OCI-M2 (cell line): ENCODE measurements around the gene NCAPG2.
A peak's percentile ranks its signal among the peaks of the same experiment; 100 is the strongest.

Experiments
- DNase-seq: peaks from one replicate; lab custom pipeline; 2025; ENCODE audit not compliant: unreplicated experiment; lab: John Stamatoyannopoulos, UW

Gene NCAPG2

GRCh38 chr7:158704524-158705233, at the start of gene NCAPG2:
TSS of gene NCAPG2 (minus strand) at chr7:158704804. CDS start at chr7:158701899, 2,905 bp downstream.
- peak; percentile 86 for DNase-seq

- no peak for DNase-seq
These were observed 49.3 kb upstream of the NCAPG2 start for GRCh38 chr7:158753900-158754299.

- no peak for DNase-seq
These were observed 47.1 kb upstream of the NCAPG2 start for GRCh38 chr7:158751751-158752150.

GRCh38 chr7:158751199-158751598, 46.6 kb upstream of the NCAPG2 start:
- no peak for DNase-seq

GRCh38 chr7:158750702-158751101, 46.1 kb upstream of the NCAPG2 start:
- DNase-seq = no peak

GRCh38 chr7:158749396-158749795, 44.8 kb upstream of the NCAPG2 start:
- DNase-seq = no peak

GRCh38 chr7:158748335-158748734, 43.7 kb upstream of the NCAPG2 start:
- no peak for DNase-seq

- no peak for DNase-seq
These were observed 42.8 kb upstream of the NCAPG2 start for GRCh38 chr7:158747408-158747807.

- no peak for DNase-seq
These were observed 42.4 kb upstream of the NCAPG2 start for GRCh38 chr7:158746957-158747356.

GRCh38 chr7:158745057-158745715, 40.6 kb upstream of the NCAPG2 start:
- DNase-seq = no peak

GRCh38 chr7:158744070-158744469, 39.5 kb upstream of the NCAPG2 start:
- no peak for DNase-seq

- DNase-seq = no peak
These were observed 38.6 kb upstream of the NCAPG2 start for GRCh38 chr7:158743219-158743618.

GRCh38 chr7:158742065-158742821, 37.6 kb upstream of the NCAPG2 start:
- DNase-seq = no peak

GRCh38 chr7:158741294-158741666, 36.7 kb upstream of the NCAPG2 start:
- DNase-seq = no peak

GRCh38 chr7:158740657-158741293, 36.2 kb upstream of the NCAPG2 start:
- no peak for DNase-seq

- no peak for DNase-seq
These were observed 35.5 kb upstream of the NCAPG2 start for GRCh38 chr7:158740013-158740656.

GRCh38 chr7:158738841-158739240, 34.2 kb upstream of the NCAPG2 start:
- no peak for DNase-seq

- no peak for DNase-seq
These were observed 32.6 kb upstream of the NCAPG2 start for GRCh38 chr7:158737064-158737695.

- DNase-seq = no peak
These were observed 31.3 kb upstream of the NCAPG2 start for GRCh38 chr7:158735935-158736334.

- no peak for DNase-seq
These were observed 30.3 kb upstream of the NCAPG2 start for GRCh38 chr7:158734861-158735260.
